Glomerular visceral epithelial cell (primary cell): Measurements from ENCODE around the gene GSTM4.
A peak's percentile ranks its signal among the peaks of the same experiment; 100 is the strongest.

Experiments
- DNase-seq: peaks from one replicate; pipeline ENCODE4 v3.0.0-alpha.2; 2016; ENCODE audit errors: extremely low spot score

Gene GSTM4

GRCh38 chr1:109655615-109656519, at the start of gene GSTM4:
Gene GSTM4, plus strand, starts transcription at chr1:109656099. Its CDS starts 291 bp downstream, at chr1:109656390.
- DNase-seq = peak; percentile 74

- no peak for DNase-seq
Observed at GRCh38 chr1:109609881-109610280, 46.0 kb upstream of the GSTM4 start.

GRCh38 chr1:109610609-109611307, 45.1 kb upstream of the GSTM4 start:
- DNase-seq = peak; percentile 82

- DNase-seq = no peak
Observed at GRCh38 chr1:109611308-109611990, 44.5 kb upstream of the GSTM4 start.

DNA sequence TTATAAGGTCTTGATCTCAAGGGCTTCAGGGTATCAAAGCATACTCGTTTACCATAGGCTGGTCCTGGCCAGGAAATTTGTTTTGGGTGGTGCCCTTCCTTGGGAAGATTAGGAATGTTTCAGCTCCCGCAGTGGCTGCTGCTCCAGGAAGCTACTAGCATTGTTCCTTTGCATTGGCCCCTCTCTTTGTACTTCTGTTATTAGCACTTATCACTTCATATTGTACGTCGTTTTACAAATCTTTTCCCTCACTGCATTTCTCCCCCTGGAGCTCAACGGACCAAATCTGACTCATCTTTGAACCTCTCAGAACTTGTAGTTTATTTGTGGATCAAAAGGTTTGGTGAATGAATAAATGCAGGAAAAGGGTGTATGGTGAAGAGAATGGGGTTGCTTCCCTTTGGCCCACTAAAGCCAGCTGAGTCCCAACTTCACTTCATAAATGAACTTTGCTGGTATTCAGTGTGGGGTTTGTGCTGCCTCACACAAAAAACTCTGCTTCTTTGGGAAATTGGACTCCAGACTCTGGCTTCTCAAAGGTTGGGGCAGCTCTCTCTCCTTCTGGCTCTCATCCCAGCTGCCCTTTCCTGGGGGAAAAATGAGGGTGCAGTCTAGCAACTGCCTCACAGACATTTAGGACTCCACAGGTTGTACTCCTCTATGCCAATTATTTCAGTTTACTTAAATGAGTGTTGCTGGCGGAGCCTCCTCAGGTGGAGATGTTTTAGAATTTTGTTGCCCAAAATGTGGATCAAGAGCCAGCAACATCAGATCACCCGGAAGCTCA, 42.3 kb upstream of the GSTM4 start:
- no peak for DNase-seq

DNA sequence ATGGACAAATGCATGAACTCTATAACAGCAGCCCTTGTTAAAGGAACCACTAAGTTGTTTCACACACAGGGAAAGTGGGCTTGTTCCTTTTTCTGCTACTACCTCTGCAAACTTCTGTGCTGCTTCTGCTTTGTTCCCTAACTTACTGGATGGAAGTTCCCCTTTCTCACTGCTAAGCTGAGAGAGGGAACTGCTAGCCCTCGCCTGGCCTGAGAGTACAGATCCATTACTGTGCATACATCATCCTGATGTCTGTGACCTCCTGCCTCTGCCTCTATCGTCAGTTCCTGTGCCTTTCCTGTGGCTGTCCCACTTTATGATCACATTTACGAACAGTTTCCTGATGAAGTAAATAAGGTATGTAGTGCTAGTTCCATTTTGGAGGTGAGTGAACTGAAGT, 40.0 kb upstream of the GSTM4 start:
- DNase-seq = no peak

- no peak for DNase-seq
Observed at GRCh38 chr1:109616391-109616790, 39.5 kb upstream of the GSTM4 start.

DNA sequence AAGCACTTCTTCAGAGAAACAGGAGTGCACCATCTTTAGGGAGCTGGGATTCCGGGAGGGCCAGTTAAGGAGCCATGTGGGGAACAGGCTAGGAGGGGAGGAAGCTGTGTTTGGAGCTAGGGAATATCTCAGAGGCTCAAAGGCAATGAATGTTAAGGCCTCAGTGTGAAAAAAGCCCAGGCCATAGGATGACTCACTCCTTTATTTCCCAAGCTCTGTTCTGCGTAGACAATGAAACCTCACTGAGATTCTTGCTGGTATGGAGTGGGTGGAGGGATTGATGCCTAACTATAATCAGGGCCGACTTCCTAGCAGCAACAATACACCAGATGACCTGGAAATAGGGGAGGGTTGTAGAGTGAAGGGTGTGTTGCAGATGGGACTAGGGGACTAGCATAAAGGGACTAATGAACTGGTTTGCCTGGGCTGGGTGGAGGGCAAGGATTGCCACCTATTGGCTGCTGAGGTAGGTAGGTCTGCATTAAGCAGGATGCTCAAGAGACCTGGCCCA, 38.6 kb upstream of the GSTM4 start:
- DNase-seq = peak; percentile 72

GRCh38 chr1:109618661-109619575, 37.0 kb upstream of the GSTM4 start:
- DNase-seq = no peak

DNA sequence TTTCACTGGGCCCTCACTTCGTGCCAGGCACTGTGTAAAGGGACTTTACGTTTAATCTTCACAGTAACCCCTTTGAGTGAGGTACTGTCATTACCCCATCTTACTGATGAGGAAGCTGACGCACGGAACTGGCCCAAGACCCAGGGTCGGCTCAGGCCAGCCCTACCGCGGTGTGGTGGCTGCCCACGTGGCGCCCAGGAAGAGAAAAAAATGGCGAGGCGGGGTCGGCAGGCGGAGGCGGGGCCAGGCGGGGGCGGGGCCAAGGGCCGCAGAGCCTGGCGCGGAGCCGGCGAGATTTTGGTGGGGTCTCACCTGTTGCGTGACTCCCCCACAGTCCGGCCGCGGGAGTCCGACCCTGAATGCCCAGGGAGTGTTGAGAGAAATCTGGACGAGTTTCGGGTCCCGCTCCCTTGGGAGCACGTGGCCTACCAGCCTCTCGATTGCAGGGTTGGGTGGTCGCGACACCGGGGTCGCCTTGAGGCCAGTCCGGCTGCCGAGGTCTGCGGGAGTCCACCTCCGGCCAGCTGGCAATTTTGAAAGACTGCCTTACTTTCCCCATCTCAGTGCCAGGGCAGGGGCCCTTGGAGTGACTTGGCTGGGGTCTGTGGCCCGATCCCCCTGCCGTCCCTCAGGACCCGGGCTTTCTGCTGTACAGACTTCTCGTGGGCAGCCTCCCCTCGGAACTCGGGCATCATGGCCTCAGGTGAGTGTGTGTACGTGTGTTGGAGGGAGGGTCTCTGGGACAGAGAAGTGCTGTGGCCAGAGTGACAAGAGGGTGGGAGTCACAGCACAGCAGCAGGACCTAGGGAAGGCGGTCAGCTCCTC, 36.1 kb upstream of the GSTM4 start, which contains the start of the genes AMPD2 and GNAT2:
Gene AMPD2 (plus strand): TSS at position 262 of the 825 bp plus-strand sequence. CDS start 1,339 bp downstream, outside the sequence.
Gene GNAT2 (minus strand): TSS at position 41 of the 825 bp plus-strand sequence. CDS start 6,746 bp downstream, outside the sequence.
- peak; percentile 85 for DNase-seq

GRCh38 chr1:109620401-109620791, 35.5 kb upstream of the GSTM4 start:
- DNase-seq = peak; percentile 58

DNA sequence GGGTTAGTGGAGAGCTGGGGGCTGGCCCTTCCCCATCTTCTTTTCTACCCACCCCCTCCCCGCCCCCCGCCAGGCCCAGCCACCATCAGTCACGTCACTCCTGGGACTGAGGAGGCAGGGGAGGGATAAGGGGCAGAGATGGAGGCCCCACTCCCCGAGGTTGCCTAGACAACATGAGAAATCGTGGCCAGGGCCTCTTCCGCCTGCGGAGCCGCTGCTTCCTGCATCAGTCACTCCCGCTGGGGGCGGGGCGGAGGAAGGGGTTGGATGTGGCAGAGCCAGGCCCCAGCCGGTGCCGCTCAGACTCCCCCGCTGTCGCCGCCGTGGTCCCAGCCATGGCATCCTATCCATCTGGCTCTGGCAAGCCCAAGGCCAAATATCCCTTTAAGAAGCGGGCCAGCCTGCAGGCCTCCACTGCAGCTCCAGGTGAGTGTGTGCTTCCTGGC, 35.0 kb upstream of the GSTM4 start:
- peak; percentile 92 for DNase-seq

GRCh38 chr1:109621379-109622136, 34.3 kb upstream of the GSTM4 start:
- no peak for DNase-seq

DNA sequence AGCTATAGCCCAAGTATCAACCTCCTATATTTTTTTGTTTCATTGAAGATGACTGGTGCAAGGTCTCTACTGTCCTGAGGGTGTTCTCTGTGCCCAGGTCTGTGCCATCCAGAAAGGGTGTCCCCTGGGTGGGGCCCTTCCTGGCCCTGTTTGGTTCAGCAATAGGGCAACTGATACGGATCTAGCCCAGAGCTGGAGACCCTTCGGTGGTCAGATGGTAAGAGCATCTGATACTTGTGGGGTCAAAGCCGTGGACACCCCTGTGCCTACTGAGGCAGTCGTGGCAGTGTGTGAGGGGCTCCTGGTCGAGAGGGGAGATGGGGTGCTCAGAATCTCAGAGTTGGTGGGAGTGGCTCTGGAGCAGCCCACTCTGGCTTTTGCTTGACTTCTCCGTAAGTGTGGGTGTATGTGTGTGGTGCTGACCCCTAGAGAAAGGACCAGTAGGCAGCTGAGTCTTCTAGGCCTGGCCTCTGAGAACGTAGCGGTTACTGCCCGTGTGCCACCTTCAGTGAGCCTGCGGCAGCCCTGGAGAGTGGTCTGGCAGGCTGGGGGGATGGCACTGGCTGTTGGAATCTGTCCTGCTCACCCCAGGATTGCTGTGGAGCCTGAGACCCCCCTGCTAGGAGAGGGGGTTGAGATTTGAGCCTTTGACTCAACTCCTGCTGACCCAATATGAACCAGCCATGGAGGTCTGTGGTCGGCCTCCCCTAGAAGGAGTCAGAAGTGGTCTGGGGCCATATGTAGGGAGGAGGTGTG, 33.6 kb upstream of the GSTM4 start:
- DNase-seq = no peak

DNA sequence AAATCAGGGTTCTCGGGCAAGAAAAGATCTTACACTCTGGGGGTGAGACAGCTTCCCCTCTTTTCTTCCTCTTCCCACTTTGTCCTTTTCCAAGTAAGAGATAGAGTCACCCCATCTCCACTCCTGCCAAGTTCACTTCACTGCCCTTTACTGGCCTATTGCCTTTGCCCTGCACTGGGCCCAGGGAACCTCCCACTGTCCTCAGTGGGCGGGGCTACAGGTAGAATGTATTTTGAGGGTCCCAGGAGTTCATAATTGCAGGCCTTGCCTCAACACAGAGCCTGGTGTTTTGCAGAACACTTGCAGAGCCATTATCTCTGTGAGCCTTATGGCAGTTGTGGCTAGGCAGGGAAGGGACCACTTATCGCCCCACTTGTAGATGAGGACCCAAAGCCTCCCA, 33.0 kb upstream of the GSTM4 start:
- no peak for DNase-seq

DNA sequence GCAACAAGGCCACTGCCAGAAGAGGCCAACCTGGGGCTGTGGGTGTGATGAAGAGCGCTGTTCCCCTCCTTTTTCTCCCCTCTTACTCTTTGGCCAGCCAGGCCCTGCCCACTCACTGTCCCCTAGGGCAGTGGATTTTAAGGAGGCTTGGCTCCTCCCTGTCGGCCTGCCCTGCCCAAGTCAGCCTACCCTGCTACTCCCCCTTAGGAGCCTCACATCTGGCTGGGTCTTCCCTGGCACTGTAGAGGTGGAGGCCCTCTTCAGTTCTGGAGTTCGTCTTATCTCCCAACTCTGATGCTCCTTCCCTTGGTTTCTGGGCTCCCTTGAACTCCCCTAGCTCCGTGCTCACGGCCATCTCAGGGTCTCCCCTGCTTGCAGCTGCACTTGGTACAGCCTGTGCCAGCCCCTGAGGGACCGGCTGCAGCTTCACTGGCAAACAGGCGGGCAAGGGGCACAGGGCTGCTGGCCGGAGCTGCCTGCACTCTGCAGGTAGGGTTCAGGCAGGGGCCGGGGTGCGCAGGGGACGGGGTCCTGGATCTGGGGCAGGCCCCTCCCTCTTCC, 32.2 kb upstream of the GSTM4 start:
- DNase-seq = no peak
